Left colon (tissue), 2 donors: ENCODE results near the gene MSI1. TPM values are rescaled to one million over a fixed set of nuclear protein-coding genes. Genes with fewer than 3 reads are reported as not detected.
"Not testable (repeated sequence)": the region's sequence is repeated elsewhere in the genome, so short reads cannot be mapped to it uniquely, and the experiment has no call there.

Experiments
- ATAC-seq: fragments of 200-7000 bp; cut with Tn5 transposase; one replicate; pipeline ENCODE4 v1.9.1; 2020; ENCODE audit warnings: mild to moderate bottlenecking, moderate library complexity
- DNase-seq, 2 donors: peaks; one replicate each; pipeline ENCODE4 v3.0.0-alpha.2; 2020
- intact Hi-C, 2 donors: fragments of 100-400 bp; cut with DNase I in 1 of 2; cut with micrococcal nuclease in 1 of 2; formaldehyde crosslinking; loops; one replicate each; pipeline versions ENCODE4 v1.11.2 to v1.14.0; 2022; cut with DNase I, micrococcal nuclease
- total RNA-seq, 2 donors: library from RNA; stranded (reverse); fragmentation: NEBNext Ultra II Directional; extraction: Animal tissue kit (Norgen Biotek cat#: 25700); gene quantifications; one replicate each; pipeline ENCODE4 v1.2.1, GENCODE V29; 2021
- donor health status: DM: no; HTN: no; CAD: no.
- donor health status: DM: yes; HTN: yes; CAD: no.

Gene MSI1
- total RNA-seq, 2 donors from 2014 or later: 3.4 to 7.4 TPM

GRCh38 chr12:120337730-120338129 is 31.2 kb downstream of the MSI1 start:
- ATAC-seq (no peak), DNase-seq (no peak)
- intact Hi-C loops: no loop called here

DNA sequence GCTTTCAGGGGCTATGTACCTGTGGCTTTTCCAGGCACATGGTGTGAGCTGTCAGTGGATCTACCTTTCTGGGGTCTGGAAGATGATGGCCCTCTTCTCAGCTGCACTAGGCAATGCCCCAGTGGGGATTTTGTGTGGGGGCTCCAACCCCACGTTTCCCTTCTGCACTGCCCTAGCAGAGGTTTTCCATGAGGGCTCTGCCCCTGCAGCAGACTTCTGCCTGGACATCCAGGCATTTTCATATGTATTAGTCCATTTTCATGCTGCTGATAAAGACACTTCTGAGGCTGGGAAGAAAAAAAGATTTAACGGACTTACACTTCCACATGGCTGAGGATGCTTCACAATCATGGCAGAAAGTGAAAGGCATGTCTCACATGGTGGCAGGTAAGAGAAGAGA is 32.6 kb downstream of the MSI1 start:
- intact Hi-C loops, ATAC-seq, DNase-seq: not testable (repeated sequence)

- DNase-seq: peak; percentile 51 to 81
- ATAC-seq, intact Hi-C loops: not testable (repeated sequence)
Measured at GRCh38 chr12:120335447-120335846, 33.5 kb downstream of the MSI1 start.

GRCh38 chr12:120332523-120332922 is 36.4 kb downstream of the MSI1 start:
- intact Hi-C loops: no loop called here
- DNase-seq (no peak), ATAC-seq (no peak)

- intact Hi-C loops: no loop called here
- DNase-seq (no peak), ATAC-seq (no peak)
Measured at GRCh38 chr12:120332041-120332440, 36.9 kb downstream of the MSI1 start.

DNA sequence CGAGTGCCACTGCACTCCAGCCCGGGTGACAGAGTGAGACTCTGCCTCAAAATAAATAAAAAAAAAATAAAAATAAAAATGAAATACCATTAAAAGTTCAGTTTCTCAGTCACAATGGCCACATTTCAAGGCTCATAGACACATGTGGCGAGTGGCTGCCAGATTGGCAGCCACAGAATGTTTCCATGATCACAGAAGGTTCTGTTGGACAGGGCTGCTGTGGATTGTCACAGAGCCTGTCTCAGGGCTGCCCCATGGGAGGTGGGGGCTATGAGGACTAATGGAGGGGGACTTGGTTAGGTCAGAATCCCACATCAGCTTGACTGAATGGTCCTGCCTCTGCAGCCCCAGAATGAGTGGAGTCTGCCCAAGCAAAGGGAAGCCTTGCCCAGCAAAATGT is 37.6 kb downstream of the MSI1 start:
- no peak for ATAC-seq
- intact Hi-C loops: no loop called here
- DNase-seq: no peak

- no peak for ATAC-seq
- intact Hi-C loops: no loop called here
Measured at GRCh38 chr12:120328228-120328627, 40.7 kb downstream of the MSI1 start.

GRCh38 chr12:120327593-120327992 is 41.4 kb downstream of the MSI1 start, which contains the start of gene PLA2G1B:
TSS of gene PLA2G1B (minus strand) at chr12:120327779. CDS start at chr12:120327753, 26 bp downstream.
- ATAC-seq (no peak), DNase-seq (no peak)
- intact Hi-C loops: no loop called here

More at GRCh38 chr12:120328228-120328627, 40.7 kb downstream of the MSI1 start:
- no peak for DNase-seq

GRCh38 chr12:120324841-120325417 is 44.0 kb downstream of the MSI1 start:
- ATAC-seq: no peak
- intact Hi-C loops: no loop called here
- DNase-seq: no peak

DNA sequence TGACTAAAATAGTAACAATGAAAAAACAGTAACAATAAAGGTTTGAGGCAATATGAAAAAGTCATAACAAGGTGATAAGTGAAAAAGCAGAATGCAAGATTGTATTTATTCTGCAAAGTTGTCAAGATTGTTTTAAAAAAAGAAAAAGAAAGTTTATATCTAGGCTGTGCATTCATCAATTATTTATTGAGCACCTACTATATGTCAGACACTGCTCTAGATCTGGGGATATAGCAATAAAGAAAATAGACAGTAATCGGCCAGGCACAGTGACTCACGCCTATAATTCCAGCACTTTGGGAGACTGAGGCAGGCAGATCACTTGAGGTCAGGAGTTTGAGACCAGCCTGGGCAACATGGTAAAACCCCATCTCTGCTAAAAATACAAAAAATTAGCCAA is 45.2 kb downstream of the MSI1 start:
- DNase-seq: no peak
- no peak for ATAC-seq
- intact Hi-C loops: no loop called here

- peak in 1 of 2 donors; percentile 44 for DNase-seq
- intact Hi-C loops: no loop called here
- ATAC-seq: peak; percentile 62
Measured at GRCh38 chr12:120321382-120322202, 47.4 kb downstream of the MSI1 start.

DNA sequence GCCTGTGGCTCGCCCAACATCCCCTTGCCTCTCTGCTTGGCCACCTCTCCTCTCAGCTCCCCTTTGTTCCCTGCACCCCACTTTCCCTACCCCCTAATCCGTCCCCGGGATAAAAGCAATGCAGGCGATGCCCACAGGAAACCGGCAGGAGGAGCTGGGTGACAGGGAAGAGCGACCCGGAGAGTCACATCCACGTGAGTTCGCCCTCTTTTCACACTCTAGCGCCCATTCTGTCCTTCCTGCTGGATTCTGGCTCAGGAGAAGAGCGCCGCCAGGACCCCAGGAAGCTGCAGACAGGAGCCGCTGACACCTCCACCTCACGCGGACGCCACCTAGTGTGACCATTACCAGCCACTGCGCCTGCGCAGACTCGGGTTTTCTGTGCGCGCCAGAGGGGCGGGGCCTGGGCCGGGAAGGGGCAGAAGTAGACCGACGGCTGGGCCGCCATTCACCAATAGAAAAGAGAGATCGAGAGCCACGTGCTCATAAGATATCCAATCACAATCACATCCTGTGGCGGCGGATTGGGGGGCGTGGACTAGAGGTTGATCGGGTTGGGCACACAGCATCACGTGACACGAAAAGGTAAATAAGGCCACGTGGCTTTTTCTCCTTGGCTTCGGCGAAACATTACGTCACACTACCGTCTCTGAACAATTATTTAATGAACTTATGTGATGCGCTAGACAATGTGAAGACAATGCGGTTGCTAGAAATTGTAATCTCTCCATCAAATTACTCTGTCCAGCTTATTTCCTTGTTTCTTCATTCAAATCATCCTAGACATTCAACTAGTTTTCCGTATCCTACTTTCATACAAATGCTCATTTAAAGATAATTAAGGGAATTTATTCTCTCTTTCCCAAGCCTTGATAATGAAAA is 51.5 kb downstream of the MSI1 start:
- DNase-seq: peak; percentile 100
- intact Hi-C loops: no loop called here
- ATAC-seq: peak; percentile 90

DNA sequence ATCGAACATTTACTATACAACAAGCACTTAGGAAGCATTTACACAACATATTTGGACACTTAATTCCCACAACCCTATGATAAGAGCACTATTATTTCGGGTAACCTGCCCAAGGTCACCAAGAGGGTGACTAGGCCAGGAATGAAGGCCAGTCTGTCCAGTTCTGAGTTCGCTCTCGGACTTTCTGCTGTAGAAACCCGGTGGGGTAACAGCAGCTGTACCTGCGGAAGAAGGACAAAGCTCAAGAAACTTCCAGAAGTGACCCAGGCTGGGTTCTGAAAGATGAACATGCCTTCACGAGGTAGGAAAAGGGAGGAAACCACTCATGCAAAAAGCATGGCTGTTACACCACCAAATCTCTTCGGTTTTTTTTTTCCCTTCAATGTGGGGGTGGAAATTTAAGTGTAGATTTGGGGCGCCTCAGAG is 52.2 kb downstream of the MSI1 start:
- DNase-seq (no peak), ATAC-seq (peak; percentile 3)
- intact Hi-C loops: no loop called here

DNA sequence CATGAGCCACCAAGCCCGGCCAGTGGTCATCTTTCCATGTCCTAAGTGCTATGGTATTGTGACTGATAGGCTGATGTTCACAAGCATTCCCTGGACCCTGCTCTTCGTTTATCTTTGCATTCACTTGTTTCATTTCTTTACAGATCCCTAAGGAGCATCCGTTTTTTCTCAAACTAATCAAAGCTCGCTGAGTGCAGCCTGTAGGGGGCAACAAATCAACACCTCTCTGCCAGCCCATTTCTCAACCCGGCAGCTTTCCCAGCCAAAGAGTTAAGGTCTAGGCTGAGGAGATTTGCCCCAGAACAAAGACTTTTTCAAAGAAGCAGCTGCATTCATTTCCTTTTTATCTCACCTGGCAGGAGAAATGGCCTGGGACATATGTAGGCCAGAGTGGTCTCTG is 54.7 kb downstream of the MSI1 start:
- DNase-seq: no peak
- ATAC-seq: no peak
- intact Hi-C loops: no loop called here

DNA sequence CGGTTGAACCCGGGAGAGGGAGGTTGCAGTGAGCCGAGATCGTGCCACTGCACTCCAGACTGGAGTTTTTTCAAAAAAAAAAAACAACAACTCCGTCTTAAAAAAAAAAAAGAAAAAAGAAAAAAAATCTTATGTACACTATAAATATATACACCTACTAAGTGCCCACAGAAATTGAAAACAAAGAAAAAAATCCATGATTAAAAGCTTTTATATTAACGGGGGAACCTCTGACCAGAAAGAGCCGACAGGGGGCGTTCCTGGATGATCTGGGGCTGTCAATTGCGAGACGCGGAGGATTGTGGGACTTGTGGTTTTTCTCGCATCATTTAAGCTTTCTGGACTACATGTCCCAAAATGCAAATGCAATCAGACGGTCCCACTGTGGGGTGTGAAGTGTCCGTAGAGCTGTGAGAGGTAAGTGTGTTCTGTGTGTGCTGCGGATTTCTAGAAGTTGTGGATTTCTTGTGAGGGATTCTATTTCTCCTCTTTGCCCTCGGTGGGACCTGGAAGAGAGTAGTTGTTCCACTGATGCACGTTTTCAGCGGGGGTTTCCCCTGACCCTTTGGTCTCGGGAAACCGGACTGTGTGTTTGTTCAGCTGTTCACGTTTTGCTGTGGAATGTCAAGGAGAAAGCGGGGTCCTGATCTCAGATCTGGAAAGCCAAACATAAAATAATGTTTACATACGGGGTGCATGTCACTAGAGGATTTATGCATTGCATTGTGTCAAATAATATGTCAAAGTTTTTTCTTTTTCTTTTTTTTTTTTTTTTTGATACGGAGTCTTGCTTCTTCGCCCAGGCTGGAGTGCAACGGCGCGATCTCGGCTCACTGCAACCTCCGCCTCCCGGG is 66.8 kb downstream of the MSI1 start, which contains the start of gene SIRT4:
Gene SIRT4 (plus strand): TSS at position 360 of the 854 bp plus-strand sequence. CDS start 1,241 bp downstream, outside the sequence.
- intact Hi-C loops: no loop called here
- ATAC-seq: peak; percentile 99
- DNase-seq: peak; percentile 88 to 96

DNA sequence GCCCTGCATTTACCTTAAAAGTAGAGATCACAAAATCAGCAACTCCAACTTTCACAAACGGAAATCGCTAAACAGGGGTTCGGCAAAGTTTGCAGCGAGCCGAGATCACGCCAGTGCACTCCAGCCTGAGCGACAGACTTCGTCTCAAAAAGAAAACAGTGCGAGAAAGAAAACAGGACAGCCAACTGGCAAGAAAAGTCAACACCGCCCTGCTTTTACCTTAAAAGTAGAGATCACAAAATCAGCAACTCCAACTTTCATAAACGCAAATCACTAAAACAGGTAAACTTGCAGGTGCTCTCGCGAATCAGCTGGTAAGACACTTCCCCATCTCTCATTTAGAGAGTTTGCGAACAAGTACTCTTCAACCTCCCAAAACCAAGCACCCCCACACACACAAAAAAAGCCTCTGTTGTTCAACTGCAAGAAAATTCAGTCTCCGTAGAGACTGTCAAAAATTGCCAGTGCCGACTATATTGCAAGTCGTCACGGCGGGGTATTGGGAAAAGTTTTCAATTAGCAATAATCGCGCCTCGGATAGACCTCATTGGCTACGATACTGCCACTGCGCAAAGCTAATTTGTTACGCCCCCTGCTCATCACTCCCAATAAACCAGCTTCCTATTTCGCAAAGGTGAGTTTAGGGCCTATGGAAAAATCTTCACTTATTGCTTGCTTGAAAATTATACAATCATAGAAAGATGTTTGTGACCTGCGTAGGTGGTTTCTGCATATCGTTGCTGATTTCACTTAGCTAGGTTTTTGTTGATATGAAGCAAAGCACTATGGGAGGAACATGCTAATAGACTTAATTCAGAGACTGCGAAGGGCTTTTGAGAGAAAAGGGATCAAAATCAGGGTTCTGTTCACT is 76.1 kb downstream of the MSI1 start, which contains the start of gene RNU4-1:
Gene RNU4-1 (minus strand): TSS at position 577 of the 871 bp plus-strand sequence.
- ATAC-seq: peak; percentile 49
- intact Hi-C loops: no loop called here
- peak; percentile 63 to 68 for DNase-seq

- peak; percentile 16 for ATAC-seq
- intact Hi-C loops: no loop called here
Measured at GRCh38 chr12:120292411-120292660, 76.6 kb downstream of the MSI1 start.

More at GRCh38 chr12:120292411-120292660, 76.6 kb downstream of the MSI1 start:
- no peak for DNase-seq
